ENCODE data around the gene SNAP23. TPM values are rescaled to one million over a fixed set of nuclear protein-coding genes. Genes with fewer than 3 reads are reported as not detected.

SNAP23 gene
- total RNA-seq, 4 donors from 2014 or later, result 50.0 to 71.8 (median 57.2) TPM

DNA sequence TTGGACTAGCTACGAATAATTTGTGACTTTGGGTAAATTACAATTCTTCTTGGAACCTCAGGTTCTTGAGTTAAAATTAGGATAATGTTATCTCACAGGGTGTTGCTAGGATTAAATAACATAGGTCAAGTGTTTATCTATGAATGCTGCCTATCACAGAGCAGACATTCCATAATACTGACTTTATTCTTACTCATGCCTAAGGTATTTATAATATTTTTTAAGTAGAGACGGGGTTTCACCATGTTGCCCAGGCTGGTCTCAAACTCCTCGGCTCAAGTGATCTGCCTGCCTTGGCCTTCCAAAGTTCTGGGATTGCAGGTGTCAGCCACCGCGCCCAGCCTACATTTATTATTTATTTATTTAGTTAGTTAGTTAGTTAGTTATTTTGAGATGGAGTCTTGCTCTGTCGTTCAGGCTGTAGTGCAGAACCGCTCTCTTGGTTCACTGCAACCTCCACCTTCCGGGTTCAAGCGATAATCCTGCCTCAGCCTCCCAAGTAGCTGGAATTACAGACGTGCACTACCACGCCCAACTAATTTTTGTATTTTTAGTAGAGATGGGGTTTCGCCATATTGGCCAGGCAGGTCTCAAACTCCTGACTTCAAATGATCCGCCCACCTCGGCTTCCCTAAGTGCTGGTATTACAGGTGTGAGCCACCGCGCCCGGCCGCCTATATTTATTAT is 3.8 kb upstream of the SNAP23 start:
- H3K27me3 ChIP-seq, result no peaks in the 10 kb centered on the region
- TF ChIP-seq EP300 (IDR thresholded peaks at IDR 0.05) (no peak), POLR2A (IDR thresholded peaks at IDR 0.05) (no peak), POLR2AphosphoS5 (IDR thresholded peaks at IDR 0.05) (no peak)
- TF ChIP-seq, protein P1, sequence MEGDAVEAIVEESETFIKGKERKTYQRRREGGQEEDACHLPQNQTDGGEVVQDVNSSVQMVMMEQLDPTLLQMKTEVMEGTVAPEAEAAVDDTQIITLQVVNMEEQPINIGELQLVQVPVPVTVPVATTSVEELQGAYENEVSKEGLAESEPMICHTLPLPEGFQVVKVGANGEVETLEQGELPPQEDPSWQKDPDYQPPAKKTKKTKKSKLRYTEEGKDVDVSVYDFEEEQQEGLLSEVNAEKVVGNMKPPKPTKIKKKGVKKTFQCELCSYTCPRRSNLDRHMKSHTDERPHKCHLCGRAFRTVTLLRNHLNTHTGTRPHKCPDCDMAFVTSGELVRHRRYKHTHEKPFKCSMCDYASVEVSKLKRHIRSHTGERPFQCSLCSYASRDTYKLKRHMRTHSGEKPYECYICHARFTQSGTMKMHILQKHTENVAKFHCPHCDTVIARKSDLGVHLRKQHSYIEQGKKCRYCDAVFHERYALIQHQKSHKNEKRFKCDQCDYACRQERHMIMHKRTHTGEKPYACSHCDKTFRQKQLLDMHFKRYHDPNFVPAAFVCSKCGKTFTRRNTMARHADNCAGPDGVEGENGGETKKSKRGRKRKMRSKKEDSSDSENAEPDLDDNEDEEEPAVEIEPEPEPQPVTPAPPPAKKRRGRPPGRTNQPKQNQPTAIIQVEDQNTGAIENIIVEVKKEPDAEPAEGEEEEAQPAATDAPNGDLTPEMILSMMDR (IDR thresholded peaks at IDR 0.05), result no peak
- H3K27ac ChIP-seq, result peak overlapping the region; percentile 87 to 95 (median 90)
- no peaks in the 10 kb centered on the region for H3K9me3 ChIP-seq
- peak overlapping the region; percentile 78 to 98 for H3K4me3 ChIP-seq
- H3K4me1 ChIP-seq, result peaks cover 0 to 55% (median 22%) of the 10 kb centered on the region in 3 donors
- no peak for ATAC-seq
- H3K36me3 ChIP-seq, result no peaks in the 10 kb centered on the region
- 75 to 78% methylated on average over 12 to 15 of the region's 18 CpGs for WGBS, 2 donors (ENCODE audit: low coverage in 1 of 2)

DNA sequence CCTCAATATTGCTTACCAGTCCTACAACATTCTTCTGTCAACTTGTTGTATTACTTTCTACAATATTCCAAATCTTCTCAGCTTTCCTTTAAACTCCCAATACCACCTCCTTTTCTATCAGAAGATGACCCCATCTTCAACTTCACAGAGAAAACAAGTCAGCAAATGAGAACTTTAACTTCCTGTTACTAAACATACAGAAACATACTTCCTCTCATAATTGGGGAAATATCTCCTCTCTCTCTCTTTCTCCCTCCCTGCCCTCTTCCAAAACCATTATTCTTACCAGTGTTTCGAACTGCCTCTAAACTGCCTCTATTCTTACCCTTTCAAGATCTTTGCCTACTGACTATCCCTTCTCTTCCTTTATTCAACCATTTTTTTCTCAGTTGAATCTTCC is 1.8 kb upstream of the SNAP23 start:
- H3K4me1 ChIP-seq, result peaks cover 0 to 71% (median 22%) of the 10 kb centered on the region in 3 donors
- H3K27ac ChIP-seq, result peak overlapping the region in 3 of 4 donors; percentile 12 to 95 (median 90)
- H3K36me3 ChIP-seq, result no peaks in the 10 kb centered on the region
- no peaks in the 10 kb centered on the region for H3K9me3 ChIP-seq
- 86 to 87% methylated on average over 1 of the region's 1 CpG for WGBS, 2 donors (ENCODE audit: low coverage in 1 of 2)
- TF ChIP-seq POLR2AphosphoS5 (IDR thresholded peaks at IDR 0.05), result no peak
- no peak for TF ChIP-seq EP300 (IDR thresholded peaks at IDR 0.05)
- TF ChIP-seq POLR2A (IDR thresholded peaks at IDR 0.05), result no peak
- TF ChIP-seq, protein P1 (IDR thresholded peaks at IDR 0.05), result no peak
- H3K4me3 ChIP-seq, result no peak overlapping the region
- no peak for ATAC-seq
- H3K27me3 ChIP-seq, result no peaks in the 10 kb centered on the region

DNA sequence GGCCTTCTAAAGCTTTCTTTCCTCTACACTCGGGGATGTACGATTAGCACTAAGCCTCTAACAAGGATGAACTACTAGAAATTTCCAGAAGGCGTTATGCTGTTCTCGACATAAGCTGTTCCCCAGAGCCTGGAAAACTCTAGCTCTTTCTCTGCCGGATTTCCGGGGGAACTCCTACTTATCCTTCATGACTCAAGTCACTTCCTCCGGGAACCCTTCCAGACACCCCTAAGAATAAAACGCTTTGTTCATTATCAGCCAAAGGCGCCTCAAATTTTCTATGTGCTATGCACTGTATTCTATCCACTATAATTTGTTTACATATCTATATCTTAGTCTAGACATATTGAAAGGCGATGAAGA is 455 bp upstream of the SNAP23 start:
- TF ChIP-seq EP300 (IDR thresholded peaks at IDR 0.05) (no peak), POLR2AphosphoS5 (IDR thresholded peaks at IDR 0.05) (no peak), POLR2A (IDR thresholded peaks at IDR 0.05) (no peak)
- TF ChIP-seq, protein P1 (IDR thresholded peaks at IDR 0.05), result no peak
- ATAC-seq, result peak; percentile 42
- Histone ChIP-seq H3K4me3 (peak overlapping the region; percentile 78 to 88), H3K27me3 (no peaks in the 10 kb centered on the region), H3K27ac (peak overlapping the region; percentile 88 to 95 (median 90)), H3K36me3 (no peaks in the 10 kb centered on the region), H3K4me1 (peaks cover 0 to 71% (median 16%) of the 10 kb centered on the region in 3 donors), H3K9me3 (no peaks in the 10 kb centered on the region)
- WGBS, 2 donors (ENCODE audit: low coverage in 1 of 2), result 4 to 9% methylated on average over 10 of the region's 10 CpGs

DNA sequence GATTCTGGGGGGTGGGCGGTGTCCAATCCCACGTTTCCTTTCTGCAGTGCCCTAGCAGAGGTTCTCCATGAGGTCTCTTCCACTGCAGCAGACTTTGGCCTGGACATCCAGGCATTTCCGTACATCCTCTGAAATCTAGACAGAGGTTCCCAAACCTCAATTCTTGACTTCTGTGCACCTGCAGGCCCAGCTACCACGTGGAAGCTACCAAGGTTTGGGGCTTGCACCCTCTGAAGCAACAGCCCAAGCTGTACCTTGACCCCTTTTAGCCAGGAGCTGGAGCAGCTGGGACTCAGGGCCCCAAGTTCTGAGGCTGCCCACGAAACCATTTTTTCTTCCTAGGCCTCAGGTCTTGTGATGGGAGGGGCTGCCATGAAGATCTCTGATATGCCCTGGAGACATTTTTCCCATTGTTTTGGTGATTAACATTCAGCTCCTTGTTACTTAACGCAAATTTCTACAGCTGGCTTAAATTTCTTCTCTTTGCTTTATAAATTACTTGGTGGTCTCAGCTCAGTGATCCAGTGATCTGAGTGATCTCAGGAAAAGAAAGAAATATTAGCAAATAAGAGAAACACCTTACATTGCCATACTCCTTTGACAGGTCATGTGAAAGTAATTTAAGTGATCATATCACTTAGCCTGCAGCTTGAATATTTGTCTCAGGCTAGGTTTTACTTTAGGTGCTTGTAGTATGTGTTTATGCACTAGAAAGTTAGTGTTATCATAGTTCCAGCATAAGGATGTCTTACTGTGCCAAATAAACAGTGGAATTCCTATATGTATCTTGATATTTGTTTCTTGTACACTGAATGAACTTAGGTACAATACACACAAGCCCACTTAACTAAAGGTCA is 3.0 kb downstream of the SNAP23 start:
- no peak overlapping the region for H3K4me3 ChIP-seq
- no peaks in the 10 kb centered on the region for H3K36me3 ChIP-seq
- H3K9me3 ChIP-seq, result no peaks in the 10 kb centered on the region
- H3K27me3 ChIP-seq, result no peaks in the 10 kb centered on the region
- TF ChIP-seq, protein P1 (IDR thresholded peaks at IDR 0.05), result no peak
- TF ChIP-seq POLR2A (IDR thresholded peaks at IDR 0.05) (no peak), EP300 (IDR thresholded peaks at IDR 0.05) (no peak)
- H3K27ac ChIP-seq, result peak overlapping the region in 3 of 4 donors; percentile 28 to 62 (median 58)
- peaks cover 0 to 77% (median 11%) of the 10 kb centered on the region in 3 donors for H3K4me1 ChIP-seq
- no peak for ATAC-seq
- WGBS, 2 donors (ENCODE audit: low coverage in 1 of 2), result 72 to 73% methylated on average over 2 to 4 of the region's 6 CpGs

Measured in gastroesophageal sphincter (tissue), 4 donors.